Esophagus squamous epithelium (tissue), 5 donors: ENCODE measurements around the gene ASTN2. TPM values are rescaled to one million over a fixed set of nuclear protein-coding genes. Genes with fewer than 3 reads are reported as not detected.

Experiments used
- DNase-seq: peaks from one replicate; lab custom pipeline; 2025; lab: John Stamatoyannopoulos, UW
- H3K27ac ChIP-seq, 4 donors: fragments of 200-600 bp; sonication (generic); one replicate each; pipeline ENCODE4 v1.5.1; 2016 to 2019; ENCODE audit warnings: mild to moderate bottlenecking in 1 of 4
- H3K27me3 ChIP-seq, 4 donors: fragments of 200-600 bp; sonication (generic); 1 replicate in 3 of 4; 2 replicates in 1 of 4; pipeline versions ENCODE4 v1.5.1 to v1.6.0; 2017 to 2021; ENCODE audit warnings: antibody characterized with exemption in 1 of 4
- H3K36me3 ChIP-seq, 3 donors: fragments of 200-600 bp; sonication (generic); one replicate each; pipeline ENCODE4 v1.5.1; 2016 to 2019
- H3K4me1 ChIP-seq, 3 donors: fragments of 200-600 bp; sonication (generic); one replicate each; pipeline ENCODE4 v1.5.1; 2017 to 2019
- H3K4me3 ChIP-seq, 4 donors: fragments of 200-600 bp; sonication (generic); 1 replicate in 3 of 4; 2 replicates in 1 of 4; pipeline ENCODE4 v1.5.1; 2016 to 2019; ENCODE audit warnings: mild to moderate bottlenecking in 2 of 4, moderate library complexity in 1 of 4
- H3K9me3 ChIP-seq, 3 donors: fragments of 200-600 bp; sonication (generic); one replicate each; pipeline ENCODE4 v1.5.1; 2016 to 2019
- CTCF ChIP-seq, 6 experiments: fragments of 450-650 bp in 4 of 6; fragments of 200-600 bp in 2 of 6; sonication (generic) in 2 of 6; IDR thresholded peaks; one replicate each; pipeline ENCODE4 v1.5.1; 2016 to 2019; ENCODE audit warnings: antibody characterized with exemption in 6 of 6, mild to moderate bottlenecking in 4 of 6, moderate library complexity in 4 of 6
- POLR2A ChIP-seq, 4 donors: fragments of 450-650 bp; IDR thresholded peaks; one replicate each; pipeline ENCODE4 v1.6.1; 2017; ENCODE audit warnings: antibody characterized with exemption in 4 of 4, mild to moderate bottlenecking in 4 of 4, moderate library complexity in 3 of 4
- WGBS, 2 donors: methylation state at CpG; one replicate each; pipeline ENCODE4 v1.1.5; 2018; 5-methylcytosine and 5-hydroxymethylcytosine counted together
- intact Hi-C: fragments of 100-400 bp; cut with DNase I; formaldehyde crosslinking; loops from one replicate; pipeline ENCODE4 v1.15.0; 2022
- total RNA-seq, 4 donors: library from RNA; depleted of rRNA; stranded (reverse); fragments of >200 nt; gene quantifications; one replicate each; pipeline ENCODE4 v1.1.0, GENCODE V29; 2016
- donor health status: DM: yes; HTN: yes; CAD: no.

The ASTN2 gene
- total RNA-seq, 4 donors from 2014 or later, result 0.13 to 1.9 (median 0.27) TPM; not detected in 1

DNA sequence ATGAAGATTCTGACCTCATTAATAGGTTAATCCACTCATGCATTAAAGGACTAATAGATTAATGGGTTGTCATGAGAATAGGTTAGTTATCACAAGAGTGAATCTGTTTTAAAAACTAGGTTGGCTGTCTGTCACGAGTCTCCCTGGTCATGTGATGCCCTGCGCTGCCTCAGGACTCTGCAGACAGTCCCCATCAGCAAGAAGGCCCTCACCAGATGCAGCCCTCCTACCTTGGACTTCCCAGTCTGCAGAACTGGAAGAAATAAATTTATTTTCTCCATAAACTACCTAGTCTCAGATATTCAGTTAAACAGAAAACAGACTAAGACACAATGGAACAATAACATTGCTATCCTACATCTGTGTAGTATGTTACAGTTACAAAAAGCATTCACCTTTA is 227.4 kb downstream of the ASTN2 start:
- H3K27ac ChIP-seq, result no peak overlapping the region
- no peaks in the 10 kb centered on the region for H3K9me3 ChIP-seq
- no peaks in the 10 kb centered on the region for H3K4me1 ChIP-seq
- 37 to 62% methylated on average over 2 of the region's 2 CpGs for WGBS, 2 donors
- H3K36me3 ChIP-seq, result no peaks in the 10 kb centered on the region
- no peak for TF ChIP-seq POLR2A (IDR thresholded peaks at IDR 0.05)
- no peak for TF ChIP-seq CTCF (IDR thresholded peaks at IDR 0.05)
- H3K27me3 ChIP-seq, result no peaks in the 10 kb centered on the region
- no peak overlapping the region for H3K4me3 ChIP-seq
- intact Hi-C loops, result no loop called here
- no peak for DNase-seq

GRCh38 chr9:117184173-117184572 is 230.7 kb downstream of the ASTN2 start:
- intact Hi-C loops, result no loop called here
- H3K9me3 ChIP-seq, result no peaks in the 10 kb centered on the region
- no peak overlapping the region for H3K4me3 ChIP-seq
- no peak overlapping the region for H3K27ac ChIP-seq
- no peaks in the 10 kb centered on the region for H3K4me1 ChIP-seq
- H3K36me3 ChIP-seq, result no peaks in the 10 kb centered on the region
- H3K27me3 ChIP-seq, result no peaks in the 10 kb centered on the region
- DNase-seq, result no peak
- WGBS, 2 donors, result 57 to 90% methylated on average over 1 to 6 of the region's 7 CpGs
- no peak for TF ChIP-seq CTCF (IDR thresholded peaks at IDR 0.05)
- TF ChIP-seq POLR2A (IDR thresholded peaks at IDR 0.05), result no peak

- H3K4me1 ChIP-seq, result no peaks in the 10 kb centered on the region
- DNase-seq, result no peak
- H3K27me3 ChIP-seq, result no peaks in the 10 kb centered on the region
- WGBS, 2 donors, result 0 to 69% methylated on average over 1 to 2 of the region's 2 CpGs
- intact Hi-C loops, result no loop called here
- no peaks in the 10 kb centered on the region for H3K9me3 ChIP-seq
- no peaks in the 10 kb centered on the region for H3K36me3 ChIP-seq
- no peak overlapping the region for H3K4me3 ChIP-seq
- TF ChIP-seq CTCF (IDR thresholded peaks at IDR 0.05), result no peak
- no peak overlapping the region for H3K27ac ChIP-seq
These were observed 232.8 kb downstream of the ASTN2 start for GRCh38 chr9:117182046-117182445.

- H3K27me3 ChIP-seq, result no peaks in the 10 kb centered on the region
- no peak for TF ChIP-seq CTCF (IDR thresholded peaks at IDR 0.05)
- no peak for TF ChIP-seq POLR2A (IDR thresholded peaks at IDR 0.05)
- H3K4me3 ChIP-seq, result no peak overlapping the region
- no peaks in the 10 kb centered on the region for H3K36me3 ChIP-seq
- no peaks in the 10 kb centered on the region for H3K9me3 ChIP-seq
- H3K27ac ChIP-seq, result no peak overlapping the region
- 100% methylated on average over 2 of the region's 2 CpGs; no CpG with 5 or more reads in 1 of the 2 donors for WGBS, 2 donors
- DNase-seq, result no peak
- H3K4me1 ChIP-seq, result no peaks in the 10 kb centered on the region
- intact Hi-C loops, result no loop called here
These were observed 233.9 kb downstream of the ASTN2 start for GRCh38 chr9:117180896-117181445.

GRCh38 chr9:117178596-117179375 is 236.1 kb downstream of the ASTN2 start:
- intact Hi-C loops, result no loop called here
- WGBS, 2 donors, result 70 to 72% methylated on average over 5 of the region's 5 CpGs
- DNase-seq, result no peak
- TF ChIP-seq CTCF (IDR thresholded peaks at IDR 0.05) (no peak), POLR2A (IDR thresholded peaks at IDR 0.05) (no peak)
- no peak overlapping the region for H3K27ac ChIP-seq
- H3K4me1 ChIP-seq, result no peaks in the 10 kb centered on the region
- H3K4me3 ChIP-seq, result no peak overlapping the region
- no peaks in the 10 kb centered on the region for H3K36me3 ChIP-seq
- no peaks in the 10 kb centered on the region for H3K27me3 ChIP-seq
- no peaks in the 10 kb centered on the region for H3K9me3 ChIP-seq
